Lower lobe of right lung (tissue), 2 donors: Measurements from ENCODE around the gene PCDHGA1. TPM values are rescaled to one million over a fixed set of nuclear protein-coding genes. Genes with fewer than 3 reads are reported as not detected.
A peak's percentile ranks its signal among the peaks of the same experiment; 100 is the strongest.

Experiments
- ATAC-seq, 2 donors: fragments of 200-7000 bp; cut with Tn5 transposase; one replicate each; pipeline ENCODE4 v1.9.1; 2020 to 2022; ENCODE audit warnings: mild to moderate bottlenecking in 2 of 2, moderate library complexity in 2 of 2
- DNase-seq: peaks from one replicate; pipeline ENCODE4 v3.0.0-alpha.2; 2020
- H3K27ac ChIP-seq: fragments of 200-600 bp; one replicate; pipeline ENCODE4 v1.8.0; 2022
- H3K27me3 ChIP-seq: fragments of 200-600 bp; one replicate; pipeline ENCODE4 v1.8.0; 2022; ENCODE audit warnings: low read depth
- H3K36me3 ChIP-seq: fragments of 200-600 bp; one replicate; pipeline ENCODE4 v1.8.0; 2022; ENCODE audit warnings: mild to moderate bottlenecking
- H3K4me1 ChIP-seq: fragments of 200-600 bp; one replicate; pipeline ENCODE4 v1.8.0; 2022
- H3K4me3 ChIP-seq: fragments of 200-600 bp; one replicate; pipeline ENCODE4 v1.8.0; 2022; ENCODE audit warnings: mild to moderate bottlenecking
- H3K9me3 ChIP-seq: fragments of 200-600 bp; one replicate; pipeline ENCODE4 v1.8.0; 2022
- CTCF ChIP-seq: fragments of 200-600 bp; IDR thresholded peaks from one replicate; pipeline ENCODE4 v1.8.0; 2022; ENCODE audit warnings: antibody characterized with exemption, mild to moderate bottlenecking
- intact Hi-C: fragments of 100-400 bp; cut with DNase I; formaldehyde crosslinking; loops from one replicate; pipeline ENCODE4 v1.11.0; 2022
- total RNA-seq: library from RNA; stranded (reverse); fragmentation: NEBNext Ultra II Directional; extraction: Animal tissue kit (Norgen Biotek cat#: 25700); gene quantifications from one replicate; pipeline ENCODE4 v1.2.1, GENCODE V29; 2021
- donor health status: DM: no; HTN: yes; CAD: no; lungs with severe emphysema.

The PCDHGA1 gene
- total RNA-seq, 1 donor from 2014 or later = 0.53 TPM

GRCh38 chr5:141518618-141519015 is 188.3 kb downstream of the PCDHGA1 start:
- peaks cover 91% of the 10 kb centered on the region for H3K4me1 ChIP-seq
- H3K27ac ChIP-seq = peak overlapping the region; percentile 66
- H3K9me3 ChIP-seq = no peaks in the 10 kb centered on the region
- peaks cover 78% of the 10 kb centered on the region for H3K36me3 ChIP-seq
- H3K27me3 ChIP-seq = no peaks in the 10 kb centered on the region
- no peak overlapping the region for H3K4me3 ChIP-seq
- TF ChIP-seq CTCF = no peak
- ATAC-seq = no peak
- intact Hi-C loops = no loop called here
- DNase-seq = no peak

- no peak for DNase-seq
- peaks cover 88% of the 10 kb centered on the region for H3K4me1 ChIP-seq
- H3K27me3 ChIP-seq = no peaks in the 10 kb centered on the region
- peaks cover 78% of the 10 kb centered on the region for H3K36me3 ChIP-seq
- peak; percentile 39 to 40 for ATAC-seq
- intact Hi-C loops = no loop called here
- H3K4me3 ChIP-seq = no peak overlapping the region
- peak overlapping the region; percentile 66 for H3K27ac ChIP-seq
- no peaks in the 10 kb centered on the region for H3K9me3 ChIP-seq
- TF ChIP-seq CTCF = no peak
Observed at GRCh38 chr5:141519605-141520565, 189.6 kb downstream of the PCDHGA1 start.

GRCh38 chr5:141521244-141521781 is 191.0 kb downstream of the PCDHGA1 start:
- no peak for TF ChIP-seq CTCF
- DNase-seq (no peak), ATAC-seq (peak; percentile 64 to 69)
- Histone ChIP-seq H3K36me3 (peaks cover 80% of the 10 kb centered on the region), H3K4me1 (peaks cover 83% of the 10 kb centered on the region), H3K4me3 (no peak overlapping the region), H3K9me3 (no peaks in the 10 kb centered on the region), H3K27ac (peak overlapping the region; percentile 66), H3K27me3 (no peaks in the 10 kb centered on the region)
- intact Hi-C loops = no loop called here

GRCh38 chr5:141522301-141522700 is 192.0 kb downstream of the PCDHGA1 start:
- Histone ChIP-seq H3K4me3 (no peak overlapping the region), H3K36me3 (peaks cover 80% of the 10 kb centered on the region), H3K9me3 (no peaks in the 10 kb centered on the region), H3K27ac (peak overlapping the region; percentile 66), H3K27me3 (no peaks in the 10 kb centered on the region), H3K4me1 (peaks cover 74% of the 10 kb centered on the region)
- no peak for TF ChIP-seq CTCF
- DNase-seq (no peak), ATAC-seq (no peak)
- intact Hi-C loops = no loop called here

GRCh38 chr5:141523991-141524390 is 193.7 kb downstream of the PCDHGA1 start:
- intact Hi-C loops = no loop called here
- ATAC-seq (no peak), DNase-seq (no peak)
- no peaks in the 10 kb centered on the region for H3K9me3 ChIP-seq
- H3K36me3 ChIP-seq = peaks cover 81% of the 10 kb centered on the region
- H3K4me3 ChIP-seq = no peak overlapping the region
- peaks cover 73% of the 10 kb centered on the region for H3K4me1 ChIP-seq
- TF ChIP-seq CTCF = no peak
- no peaks in the 10 kb centered on the region for H3K27me3 ChIP-seq
- H3K27ac ChIP-seq = peak overlapping the region; percentile 72
